PFSK-1 (cell line): Measurements from ENCODE around the gene WNT6.

Experiments
- FOXP2 ChIP-seq: optimal IDR thresholded peaks from 2 replicates; pipeline ENCODE3; 2011; ENCODE audit warnings: borderline replicate concordance, control low read depth, inconsistent platforms; ENCODE audit not compliant: insufficient read depth; ENCODE audit errors: extremely low read length, extremely low read depth
- POLR2AphosphoS5 ChIP-seq: IDR thresholded peaks from 2 replicates; pipeline ENCODE4 v1.6.1; 2012; ENCODE audit warnings: low read depth, mild to moderate bottlenecking, control low read depth, low read length, moderate library complexity
- SIN3A ChIP-seq: IDR thresholded peaks from 2 replicates; pipeline ENCODE4 v1.6.1; 2012; ENCODE audit warnings: mild to moderate bottlenecking, low read length, moderate library complexity, borderline replicate concordance; ENCODE audit not compliant: insufficient read depth
- TAF1 ChIP-seq: IDR thresholded peaks from 2 replicates; pipeline ENCODE4 v1.6.1; 2012; ENCODE audit warnings: low read length, control low read depth, borderline replicate concordance; ENCODE audit not compliant: insufficient read depth
- TF ChIP-seq, protein P1 (sequence below), 2 experiments: IDR thresholded peaks; 2 replicates each; pipeline versions ENCODE4 v1.6.1 to v1.8.0; 2011 to 2012; ENCODE audit warnings: low read depth in 2 of 2, low read length in 2 of 2, control low read depth in 1 of 2, inconsistent platforms in 1 of 2, mild to moderate bottlenecking in 1 of 2, moderate library complexity in 1 of 2; ENCODE audit not compliant: insufficient read depth in 1 of 2

WNT6 gene

DNA sequence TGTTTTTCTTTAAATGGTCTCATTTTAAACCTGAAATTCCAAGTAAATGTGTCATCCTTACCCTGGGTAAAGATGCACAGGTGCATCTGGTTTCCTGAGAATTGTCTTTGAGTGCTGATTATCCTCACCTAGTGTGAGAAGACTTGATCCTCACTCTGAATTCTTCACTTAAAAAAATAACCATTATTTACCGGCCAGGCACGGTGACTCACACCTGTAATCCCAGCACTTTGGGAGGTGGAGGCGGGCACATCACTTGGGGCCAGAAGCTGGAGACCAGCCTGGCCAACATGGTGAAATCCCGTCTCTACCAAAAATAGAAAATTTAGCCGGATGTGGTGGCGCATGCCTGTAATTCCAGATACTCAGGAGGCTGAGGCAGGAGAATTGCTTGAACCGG is 9.9 kb upstream of the WNT6 start:
- TF ChIP-seq TAF1: no peak
- TF ChIP-seq FOXP2: no peak
- no peak for TF ChIP-seq POLR2AphosphoS5
- no peak for TF ChIP-seq SIN3A
- TF ChIP-seq, protein P1, sequence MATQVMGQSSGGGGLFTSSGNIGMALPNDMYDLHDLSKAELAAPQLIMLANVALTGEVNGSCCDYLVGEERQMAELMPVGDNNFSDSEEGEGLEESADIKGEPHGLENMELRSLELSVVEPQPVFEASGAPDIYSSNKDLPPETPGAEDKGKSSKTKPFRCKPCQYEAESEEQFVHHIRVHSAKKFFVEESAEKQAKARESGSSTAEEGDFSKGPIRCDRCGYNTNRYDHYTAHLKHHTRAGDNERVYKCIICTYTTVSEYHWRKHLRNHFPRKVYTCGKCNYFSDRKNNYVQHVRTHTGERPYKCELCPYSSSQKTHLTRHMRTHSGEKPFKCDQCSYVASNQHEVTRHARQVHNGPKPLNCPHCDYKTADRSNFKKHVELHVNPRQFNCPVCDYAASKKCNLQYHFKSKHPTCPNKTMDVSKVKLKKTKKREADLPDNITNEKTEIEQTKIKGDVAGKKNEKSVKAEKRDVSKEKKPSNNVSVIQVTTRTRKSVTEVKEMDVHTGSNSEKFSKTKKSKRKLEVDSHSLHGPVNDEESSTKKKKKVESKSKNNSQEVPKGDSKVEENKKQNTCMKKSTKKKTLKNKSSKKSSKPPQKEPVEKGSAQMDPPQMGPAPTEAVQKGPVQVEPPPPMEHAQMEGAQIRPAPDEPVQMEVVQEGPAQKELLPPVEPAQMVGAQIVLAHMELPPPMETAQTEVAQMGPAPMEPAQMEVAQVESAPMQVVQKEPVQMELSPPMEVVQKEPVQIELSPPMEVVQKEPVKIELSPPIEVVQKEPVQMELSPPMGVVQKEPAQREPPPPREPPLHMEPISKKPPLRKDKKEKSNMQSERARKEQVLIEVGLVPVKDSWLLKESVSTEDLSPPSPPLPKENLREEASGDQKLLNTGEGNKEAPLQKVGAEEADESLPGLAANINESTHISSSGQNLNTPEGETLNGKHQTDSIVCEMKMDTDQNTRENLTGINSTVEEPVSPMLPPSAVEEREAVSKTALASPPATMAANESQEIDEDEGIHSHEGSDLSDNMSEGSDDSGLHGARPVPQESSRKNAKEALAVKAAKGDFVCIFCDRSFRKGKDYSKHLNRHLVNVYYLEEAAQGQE (IDR thresholded peaks at IDR 0.05; ENCODE audit: insufficient read depth in 1 of 2, low read depth in 2 of 2, low read length in 2 of 2): no peak

DNA sequence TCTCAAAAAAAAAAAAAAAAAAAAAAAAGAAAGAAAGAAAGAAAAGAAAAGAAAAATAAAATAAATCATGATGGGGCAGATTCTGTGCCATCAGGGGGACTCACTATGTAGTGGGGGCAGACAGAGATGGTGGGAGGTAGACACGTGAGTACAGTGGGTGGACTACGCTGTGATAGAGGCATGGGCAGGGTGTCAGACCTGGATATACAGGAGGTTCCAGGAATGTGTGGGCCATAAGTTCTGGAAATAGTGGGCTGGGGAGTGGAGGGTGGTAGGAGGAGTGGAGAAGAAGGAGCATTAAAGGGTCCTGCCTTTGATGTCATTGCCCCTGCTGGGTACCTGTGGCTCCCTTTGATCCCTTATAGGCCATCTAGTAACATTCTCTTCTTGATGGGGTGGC is 8.8 kb upstream of the WNT6 start:
- TF ChIP-seq, protein P1 (IDR thresholded peaks at IDR 0.05; ENCODE audit: insufficient read depth in 1 of 2, low read depth in 2 of 2, low read length in 2 of 2): no peak
- TF ChIP-seq FOXP2 (no peak), TAF1 (no peak), SIN3A (no peak)

DNA sequence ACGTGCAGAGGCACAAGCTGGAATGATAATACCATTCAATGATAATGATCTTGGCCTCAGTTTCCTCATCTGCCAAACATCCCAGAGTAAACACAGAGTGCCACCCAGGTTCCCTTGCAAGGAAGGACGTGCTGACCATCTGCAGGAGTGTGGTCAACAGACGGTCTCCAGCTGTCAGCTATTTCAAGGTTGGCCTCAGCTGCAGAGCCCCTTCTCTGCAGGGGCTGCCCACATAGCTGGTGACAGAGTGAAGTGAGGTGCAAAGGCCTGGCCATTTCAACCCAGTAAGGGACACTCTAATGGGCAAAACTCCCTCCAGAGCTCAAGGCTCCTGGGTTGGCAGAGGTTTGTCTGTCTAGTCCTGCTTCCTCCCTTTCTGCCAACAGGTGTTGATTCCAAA is 8.3 kb upstream of the WNT6 start:
- no peak for TF ChIP-seq SIN3A
- TF ChIP-seq TAF1: no peak
- TF ChIP-seq, protein P1 (IDR thresholded peaks at IDR 0.05; ENCODE audit: insufficient read depth in 1 of 2, low read depth in 2 of 2, low read length in 2 of 2): no peak
- TF ChIP-seq POLR2AphosphoS5: no peak
- no peak for TF ChIP-seq FOXP2

DNA sequence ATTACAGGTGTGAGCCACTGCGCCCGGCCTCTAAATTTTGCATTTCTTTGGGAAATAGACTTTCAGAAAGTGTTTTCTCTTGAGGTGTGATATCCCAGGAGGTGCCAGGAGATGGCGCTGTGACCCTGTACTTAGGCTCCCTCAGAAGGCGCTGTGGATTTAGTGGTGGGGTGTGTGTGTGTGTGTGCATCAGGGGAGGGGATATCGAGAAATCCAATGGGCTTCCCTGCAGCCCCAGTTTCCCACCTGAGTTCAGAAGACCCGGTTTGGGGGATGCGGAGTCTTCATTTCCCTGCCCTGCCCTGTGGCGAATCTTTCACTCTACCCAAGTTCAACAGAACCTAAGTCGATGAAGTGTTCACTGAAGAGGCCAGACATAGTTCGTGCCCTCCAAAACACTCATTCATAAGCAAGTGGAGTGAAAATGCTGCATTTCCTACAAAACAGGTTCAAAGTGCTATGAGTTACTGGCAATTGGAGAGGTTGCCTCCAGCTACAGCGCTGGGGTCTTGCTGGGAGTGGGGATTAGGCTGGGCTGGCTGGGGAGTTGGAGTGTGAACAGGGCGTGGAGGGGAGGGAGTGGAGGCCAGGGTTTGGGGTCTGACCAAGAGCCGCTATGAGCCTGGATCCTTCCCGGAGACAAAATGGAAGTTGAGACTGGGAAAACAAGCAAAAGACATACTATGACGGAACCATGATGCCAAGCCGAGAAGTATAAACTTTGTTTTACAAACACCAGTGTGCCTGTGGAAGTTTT is 6.5 kb upstream of the WNT6 start:
- TF ChIP-seq TAF1 (no peak), POLR2AphosphoS5 (no peak), SIN3A (no peak), FOXP2 (no peak)
- TF ChIP-seq, protein P1 (IDR thresholded peaks at IDR 0.05; ENCODE audit: insufficient read depth in 1 of 2, low read depth in 2 of 2, low read length in 2 of 2): no peak
